GM18498 (cell line): Measurements from ENCODE around the gene PAK1IP1.
A peak's percentile ranks its signal among the peaks of the same experiment; 100 is the strongest.
"Not testable (repeated sequence)": the region's sequence is repeated elsewhere in the genome, so short reads cannot be mapped to it uniquely, and the experiment has no call there.

Experiments used
- ATAC-seq: cut with Tn5 transposase; IDR thresholded peaks from one replicate; pipeline ENCODE4 v1.9.1; 2021; ENCODE audit warnings: mild to moderate bottlenecking, moderate library complexity; ENCODE audit not compliant: unreplicated experiment

PAK1IP1 gene

GRCh38 chr6:10694302-10695085 lies at the start of gene PAK1IP1, which contains the start of gene C6orf52:
TSS of gene PAK1IP1 (plus strand) at chr6:10694972. CDS start at chr6:10694986, 14 bp downstream.
TSS of gene C6orf52 (minus strand) at chr6:10694616. CDS start at chr6:10687550, 7,066 bp downstream.
- ATAC-seq: peak; percentile 99

GRCh38 chr6:10655508-10656055 lies 39.2 kb upstream of the PAK1IP1 start:
- ATAC-seq: no peak

- peak; percentile 9 for ATAC-seq
Measured at GRCh38 chr6:10658910-10659698, 35.7 kb upstream of the PAK1IP1 start.

- peak; percentile 75 for ATAC-seq
Measured at GRCh38 chr6:10659699-10660348, 34.9 kb upstream of the PAK1IP1 start.

- not testable (repeated sequence) for ATAC-seq
Measured at GRCh38 chr6:10660431-10661191, 34.2 kb upstream of the PAK1IP1 start.

- no peak for ATAC-seq
Measured at GRCh38 chr6:10662207-10662606, 32.6 kb upstream of the PAK1IP1 start.

GRCh38 chr6:10662742-10663141 lies 32.0 kb upstream of the PAK1IP1 start:
- no peak for ATAC-seq

GRCh38 chr6:10665595-10665994 lies 29.2 kb upstream of the PAK1IP1 start:
- ATAC-seq: not testable (repeated sequence)

GRCh38 chr6:10668126-10668917 lies 26.4 kb upstream of the PAK1IP1 start:
- ATAC-seq: no peak

GRCh38 chr6:10676403-10676802 lies 18.4 kb upstream of the PAK1IP1 start:
- ATAC-seq: no peak

- ATAC-seq: no peak
Measured at GRCh38 chr6:10678456-10678855, 16.3 kb upstream of the PAK1IP1 start.

- ATAC-seq: no peak
Measured at GRCh38 chr6:10681795-10682194, 13.0 kb upstream of the PAK1IP1 start.

- no peak for ATAC-seq
Measured at GRCh38 chr6:10682355-10682988, 12.3 kb upstream of the PAK1IP1 start.

GRCh38 chr6:10684618-10685017 lies 10.2 kb upstream of the PAK1IP1 start:
- no peak for ATAC-seq

- no peak for ATAC-seq
Measured at GRCh38 chr6:10685092-10685915, 9.5 kb upstream of the PAK1IP1 start.

- ATAC-seq: no peak
Measured at GRCh38 chr6:10686901-10687300, 7.9 kb upstream of the PAK1IP1 start.

- ATAC-seq: no peak
Measured at GRCh38 chr6:10687582-10687981, 7.2 kb upstream of the PAK1IP1 start.
